ENCODE data around the gene JMJD8. TPM values are rescaled to one million over a fixed set of nuclear protein-coding genes. Genes with fewer than 3 reads are reported as not detected.

Gene JMJD8
- total and polyA plus RNA-seq, 4 donors: 21.2 to 52.6 (median 33.4) TPM

GRCh38 chr16:666572-666971, 17.6 kb downstream of the JMJD8 start:
- no peak overlapping the region for H3K27ac ChIP-seq (ENCODE audit: low read depth in 1 of 2, low read length in 2 of 2)
- H3K36me3 ChIP-seq (ENCODE audit: control insufficient read depth in 4 of 4, insufficient read depth in 3 of 4, low read depth in 1 of 4, low read length in 3 of 4): peaks cover 0 to 16% (median 7%) of the 10 kb centered on the region in 4 donors

More at GRCh38 chr16:666572-666971, 17.6 kb downstream of the JMJD8 start:
- TF ChIP-seq HNF4A (conservative IDR thresholded peaks at IDR 0.05) (no peak), ATF3 (IDR thresholded peaks at IDR 0.05) (no peak), CTCF (IDR thresholded peaks at IDR 0.05; ENCODE audit: low read depth, low read length, missing input control) (no peak), RXRA (IDR thresholded peaks at IDR 0.05) (no peak), GABPA (IDR thresholded peaks at IDR 0.05 in 1 of 2, conservative IDR thresholded peaks at IDR 0.05 in 1 of 2) (no peak), FOXA2 (IDR thresholded peaks at IDR 0.05) (no peak), JUND (IDR thresholded peaks at IDR 0.05) (no peak), TAF1 (conservative IDR thresholded peaks at IDR 0.05) (no peak), NR2F2 (IDR thresholded peaks at IDR 0.05) (no peak), ZBTB33 (IDR thresholded peaks at IDR 0.05) (no peak), EGR1 (IDR thresholded peaks at IDR 0.05; ENCODE audit: low read depth in 2 of 2) (no peak), REST (IDR thresholded peaks at IDR 0.05) (no peak), YY1 (IDR thresholded peaks at IDR 0.05) (no peak), FOXA1 (IDR thresholded peaks at IDR 0.05) (no peak), RAD21 (IDR thresholded peaks at IDR 0.05) (no peak), HNF4G (IDR thresholded peaks at IDR 0.05) (no peak), SP1 (IDR thresholded peaks at IDR 0.05) (no peak), MAX (IDR thresholded peaks at IDR 0.05) (no peak)
- WGBS: 96% methylated on average over 13 of the region's 13 CpGs
- Histone ChIP-seq H3K9ac (ENCODE audit: low read depth in 1 of 2, low read length in 2 of 2) (no peak overlapping the region), H3K4me3 (ENCODE audit: low read depth in 1 of 3, low read length in 3 of 3) (no peak overlapping the region), H3K4me1 (ENCODE audit: control insufficient read depth in 4 of 4, insufficient read depth in 4 of 4, low read length in 3 of 4) (peaks cover 10 to 29% (median 21%) of the 10 kb centered on the region in 4 donors), H3K27me3 (ENCODE audit: control insufficient read depth in 4 of 4, insufficient read depth in 4 of 4, low read length in 3 of 4) (no peaks in the 10 kb centered on the region), H3K9me3 (ENCODE audit: control insufficient read depth in 4 of 4, low read length in 3 of 4) (no peaks in the 10 kb centered on the region)
- no peak for DNase-seq (ENCODE audit: low spot score)
